CD4-positive, alpha-beta T cell treated with Interleukin-15 for 1 hour (primary cell): ENCODE data around the gene NEMP1.
"Not testable (repeated sequence)": the region's sequence is repeated elsewhere in the genome, so short reads cannot be mapped to it uniquely, and the experiment has no call there.

Experiments
- DNase-seq: peaks from one replicate; pipeline ENCODE4 v3.0.0-alpha.2; 2020

NEMP1 gene

GRCh38 chr12:57090490-57090889 is 11.9 kb upstream of the NEMP1 start:
- no peak for DNase-seq

- peak; percentile 37 for DNase-seq
Observed at GRCh38 chr12:57089271-57090245, 11.0 kb upstream of the NEMP1 start.

GRCh38 chr12:57088354-57089270 is 10.0 kb upstream of the NEMP1 start, which contains the start of gene NAB2:
TSS of gene NAB2 (plus strand) at chr12:57089114. CDS start at chr12:57089272, 158 bp downstream.
- peak; percentile 96 for DNase-seq

GRCh38 chr12:57087691-57088353 is 9.2 kb upstream of the NEMP1 start:
- peak; percentile 82 for DNase-seq

GRCh38 chr12:57087010-57087690 is 8.6 kb upstream of the NEMP1 start:
- DNase-seq, result peak; percentile 93

- peak; percentile 64 for DNase-seq
Observed at GRCh38 chr12:57086493-57087009, 8.0 kb upstream of the NEMP1 start.

- no peak for DNase-seq
Observed at GRCh38 chr12:57085999-57086492, 7.5 kb upstream of the NEMP1 start.

- no peak for DNase-seq
Observed at GRCh38 chr12:57080855-57081254, 2.3 kb upstream of the NEMP1 start.

- DNase-seq, result no peak
Observed at GRCh38 chr12:57079821-57080220, 1.2 kb upstream of the NEMP1 start.

GRCh38 chr12:57073566-57074450 is 4.8 kb downstream of the NEMP1 start:
- DNase-seq, result not testable (repeated sequence)

- DNase-seq, result no peak
Observed at GRCh38 chr12:57072661-57073060, 5.9 kb downstream of the NEMP1 start.

GRCh38 chr12:57069523-57069922 is 9.1 kb downstream of the NEMP1 start:
- DNase-seq, result peak; percentile 80

GRCh38 chr12:57066245-57066644 is 12.3 kb downstream of the NEMP1 start:
- DNase-seq, result no peak

GRCh38 chr12:57063991-57064685 is 14.5 kb downstream of the NEMP1 start:
- peak; percentile 59 for DNase-seq

- DNase-seq, result no peak
Observed at GRCh38 chr12:57058454-57058853, 20.1 kb downstream of the NEMP1 start.

- DNase-seq, result no peak
Observed at GRCh38 chr12:57057067-57057751, 21.4 kb downstream of the NEMP1 start.

- DNase-seq, result peak; percentile 55
Observed at GRCh38 chr12:57055824-57056223, 22.8 kb downstream of the NEMP1 start.

GRCh38 chr12:57053901-57054300 is 24.7 kb downstream of the NEMP1 start:
- DNase-seq, result not testable (repeated sequence)

- not testable (repeated sequence) for DNase-seq
Observed at GRCh38 chr12:57053146-57053545, 25.4 kb downstream of the NEMP1 start.
